H9 (cell line): Measurements from ENCODE around the gene FBXL13. TPM values are rescaled to one million over a fixed set of nuclear protein-coding genes. Genes with fewer than 3 reads are reported as not detected.

Source experiments
- DNase-seq: peaks from one replicate; pipeline ENCODE4 v3.0.0-alpha.2; 2017
- H2AFZ ChIP-seq: one replicate; pipeline ENCODE4 v1.6.1; 2013; ENCODE audit warnings: mild to moderate bottlenecking, low read length, control low read depth, moderate library complexity
- H2AK5ac ChIP-seq: 2 replicates; pipeline ENCODE4 v1.6.1; 2013; ENCODE audit warnings: low read length, control low read depth, mixed read lengths; ENCODE audit not compliant: insufficient read length
- H2BK120ac ChIP-seq: one replicate; pipeline ENCODE4 v1.6.1; 2013; ENCODE audit warnings: low read depth, mild to moderate bottlenecking, low read length, control low read depth, inconsistent platforms; ENCODE audit not compliant: poor library complexity, severe bottlenecking
- H2BK12ac ChIP-seq: 2 replicates; pipeline ENCODE4 v1.6.1; 2013; ENCODE audit warnings: low read length, control low read depth, mixed read lengths, low read depth; ENCODE audit not compliant: insufficient read length
- H2BK15ac ChIP-seq: 2 replicates; pipeline ENCODE4 v1.6.1; 2013; ENCODE audit warnings: low read depth, low read length, control low read depth
- H2BK20ac ChIP-seq: one replicate; pipeline ENCODE4 v1.6.1; 2013; ENCODE audit warnings: low read depth, mild to moderate bottlenecking, low read length, control low read depth, inconsistent platforms; ENCODE audit not compliant: poor library complexity, severe bottlenecking
- H2BK5ac ChIP-seq: 2 replicates; pipeline ENCODE4 v1.6.1; 2013; ENCODE audit warnings: low read length, control low read depth, mixed read lengths; ENCODE audit not compliant: insufficient read length
- H3K14ac ChIP-seq: 2 replicates; pipeline ENCODE4 v1.6.1; 2013; ENCODE audit warnings: low read length, control low read depth; ENCODE audit not compliant: insufficient read depth
- H3K18ac ChIP-seq: 2 replicates; pipeline ENCODE4 v1.6.1; 2013; ENCODE audit warnings: low read depth, mild to moderate bottlenecking, mixed read lengths, low read length, control low read depth; ENCODE audit not compliant: insufficient read length
- H3K23ac ChIP-seq: 2 replicates; pipeline ENCODE4 v1.6.1; 2013; ENCODE audit warnings: low read length, control low read depth, mixed read lengths, low read depth; ENCODE audit not compliant: insufficient read length
- H3K23me2 ChIP-seq: 2 replicates; pipeline ENCODE4 v1.6.1; 2013; ENCODE audit warnings: low read depth, mild to moderate bottlenecking, mixed read lengths, low read length, control low read depth; ENCODE audit not compliant: insufficient read length, poor library complexity, severe bottlenecking
- H3K27ac ChIP-seq: 2 replicates; pipeline ENCODE4 v1.5.1; 2013; ENCODE audit warnings: low read length, control low read depth, mixed read lengths, low read depth; ENCODE audit not compliant: insufficient read length
- H3K27me3 ChIP-seq: 2 replicates; pipeline ENCODE4 v1.6.1; 2013; ENCODE audit warnings: low read length, control low read depth, inconsistent platforms; ENCODE audit not compliant: insufficient read depth
- H3K4ac ChIP-seq: 2 replicates; pipeline ENCODE4 v1.6.1; 2013; ENCODE audit warnings: low read depth, mild to moderate bottlenecking, control low read depth, inconsistent platforms, low read length, moderate library complexity
- H3K4me1 ChIP-seq: 2 replicates; pipeline ENCODE4 v1.6.1; 2013; ENCODE audit warnings: low read length, control low read depth, inconsistent platforms; ENCODE audit not compliant: insufficient read depth
- H3K4me2 ChIP-seq: 2 replicates; pipeline ENCODE4 v1.6.1; 2013; ENCODE audit warnings: low read length, control low read depth, mixed read lengths; ENCODE audit not compliant: insufficient read length, insufficient read depth
- H3K56ac ChIP-seq: 2 replicates; pipeline ENCODE4 v1.6.1; 2013; ENCODE audit warnings: low read depth, mild to moderate bottlenecking, mixed read lengths, low read length, control low read depth; ENCODE audit not compliant: insufficient read length
- H3K79me1 ChIP-seq: 2 replicates; pipeline ENCODE4 v1.6.1; 2013; ENCODE audit warnings: low read depth, mild to moderate bottlenecking, moderate library complexity, low read length, control low read depth, inconsistent platforms; ENCODE audit not compliant: insufficient read depth, poor library complexity, severe bottlenecking
- H3K79me2 ChIP-seq: 2 replicates; pipeline ENCODE4 v1.6.1; 2013; ENCODE audit warnings: low read length, control low read depth, inconsistent platforms; ENCODE audit not compliant: insufficient read depth
- H3K9ac ChIP-seq: 2 replicates; pipeline ENCODE4 v1.6.1; 2013; ENCODE audit warnings: low read length, control low read depth, mixed read lengths; ENCODE audit not compliant: insufficient read length; ENCODE audit errors: extremely low read depth
- H3K9me3 ChIP-seq: one replicate; pipeline ENCODE4 v1.6.1; 2013; ENCODE audit warnings: low read depth, low read length, inconsistent platforms; ENCODE audit not compliant: control insufficient read depth
- H3T11ph ChIP-seq: one replicate; pipeline ENCODE4 v1.6.1; 2013; ENCODE audit warnings: mild to moderate bottlenecking, low read length, control low read depth, inconsistent platforms
- H4K20me1 ChIP-seq: one replicate; pipeline ENCODE4 v1.6.1; 2013; ENCODE audit not compliant: control insufficient read depth, insufficient read length, insufficient read depth
- H4K5ac ChIP-seq: 2 replicates; pipeline ENCODE4 v1.6.1; 2013; ENCODE audit warnings: low read depth, mild to moderate bottlenecking, mixed read lengths, low read length, control low read depth; ENCODE audit not compliant: insufficient read length
- H4K8ac ChIP-seq: replicated peaks from 2 replicates; pipeline ENCODE4 v1.6.1; 2013; ENCODE audit warnings: low read length, control low read depth, mixed read lengths, low read depth; ENCODE audit not compliant: insufficient read length
- H4K91ac ChIP-seq: 2 replicates; pipeline ENCODE4 v1.6.1; 2013; ENCODE audit warnings: low read depth, mild to moderate bottlenecking, moderate library complexity, mixed read lengths, low read length, control low read depth; ENCODE audit not compliant: insufficient read length
- H3K27ac Mint-ChIP-seq, 3 experiments: 2 replicates in 2 of 3; 3 replicates in 1 of 3; pipeline ENCODE4 v1.8.0; 2020 to 2021; ENCODE audit warnings: mixed read lengths in 3 of 3, mild to moderate bottlenecking in 1 of 3, moderate library complexity in 1 of 3
- H3K27me3 Mint-ChIP-seq: 2 replicates; pipeline ENCODE4 v1.8.0; 2021; ENCODE audit warnings: low read depth, mild to moderate bottlenecking, moderate library complexity, mixed read lengths
- H3K36me3 Mint-ChIP-seq, 3 experiments: 2 replicates in 2 of 3; 3 replicates in 1 of 3; pipeline ENCODE4 v1.8.0; 2020 to 2021; ENCODE audit warnings: low read depth in 3 of 3, mixed read lengths in 3 of 3; ENCODE audit not compliant: insufficient read depth in 1 of 3
- H3K4me1 Mint-ChIP-seq, 2 experiments: 2 replicates each; pipeline ENCODE4 v1.8.0; 2020; ENCODE audit warnings: mixed read lengths in 2 of 2
- H3K4me3 Mint-ChIP-seq, 2 experiments: 2 replicates in 1 of 2; 3 replicates in 1 of 2; pipeline ENCODE4 v1.8.0; 2020 to 2021; ENCODE audit warnings: mild to moderate bottlenecking in 2 of 2, mixed read lengths in 2 of 2, moderate library complexity in 1 of 2
- H3K9me3 Mint-ChIP-seq, 2 experiments: 2 replicates in 1 of 2; 3 replicates in 1 of 2; pipeline ENCODE4 v1.8.0; 2020; ENCODE audit warnings: mild to moderate bottlenecking in 2 of 2, mixed read lengths in 2 of 2, moderate library complexity in 1 of 2
- CTCF ChIP-seq: fragments of 200-600 bp; sonication (generic); conservative IDR thresholded peaks from 3 replicates; pipeline ENCODE4 v1.8.0; 2021; ENCODE audit warnings: antibody characterized with exemption, mild to moderate bottlenecking
- WGBS: extraction: QIAGEN DNeasy Blood & Tissue Kit; methylation state at CpG from one replicate; pipeline ENCODE4 v1.1.7; 2013; ENCODE audit warnings: missing lambda C conversion rate, low lambda C conversion rate, mixed read lengths; ENCODE audit not compliant: insufficient read length; ENCODE audit errors: extremely low coverage; 5-methylcytosine and 5-hydroxymethylcytosine counted together
- total RNA-seq: library from RNA; stranded (reverse); gene quantifications from 2 replicates; pipeline ENCODE4 v1.2.1, GENCODE V29; 2021

Gene FBXL13
- total RNA-seq, 1 experiment from 2014 or later: 4.4 TPM

DNA sequence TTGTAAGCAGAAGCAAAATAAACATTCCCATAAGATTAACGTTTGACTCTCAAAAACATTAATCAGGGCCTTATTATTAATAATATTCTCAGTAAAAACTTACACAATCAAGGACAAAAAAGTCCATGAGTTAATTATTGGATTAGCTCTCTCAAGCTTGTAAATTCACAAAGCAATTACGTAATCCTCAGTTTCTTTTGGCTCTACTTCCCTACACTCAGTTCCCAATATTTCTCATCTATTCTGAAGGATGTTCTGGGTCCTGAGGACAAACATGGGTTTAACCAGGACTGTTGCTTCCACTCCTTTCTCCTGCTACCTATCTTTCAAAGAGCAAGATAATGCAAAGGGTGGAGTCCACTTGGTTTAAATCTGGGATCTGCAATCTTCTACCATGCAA, 15.1 kb downstream of the FBXL13 start:
- Histone ChIP-seq H3K18ac (no peak overlapping the region), H3K79me1 (no peaks in the 10 kb centered on the region), H4K5ac (no peak overlapping the region), H2BK15ac (no peak overlapping the region), H4K20me1 (no peaks in the 10 kb centered on the region), H3K79me2 (no peaks in the 10 kb centered on the region), H2BK5ac (no peak overlapping the region), H2BK120ac (no peak overlapping the region), H3K56ac (no peak overlapping the region), H3K9ac (no peak overlapping the region), H3K9me3 (no peaks in the 10 kb centered on the region), H3K23ac (no peak overlapping the region), H3K4ac (no peak overlapping the region), H3K23me2 (no peaks in the 10 kb centered on the region), H4K91ac (no peak overlapping the region), H4K8ac (no peak overlapping the region), H3T11ph (no peak overlapping the region), H2AK5ac (no peak overlapping the region), H3K27me3 (no peaks in the 10 kb centered on the region), H3K27ac (no peak overlapping the region), H2BK20ac (no peak overlapping the region), H2BK12ac (no peak overlapping the region), H2AFZ (no peak overlapping the region), H3K4me1 (no peaks in the 10 kb centered on the region), H3K4me2 (no peak overlapping the region), H3K14ac (no peak overlapping the region)
- Mint-ChIP-seq H3K4me1 (peaks cover 4 to 5% of the 10 kb centered on the region in 2 experiments; a peak in 2 of 4 replicates), H3K36me3 (peaks cover 2 to 5% (median 2%) of the 10 kb centered on the region in 3 experiments; a peak in 5 of 7 replicates), H3K4me3 (no peak overlapping the region), H3K9me3 (peaks cover 0 to under 1% of the 10 kb centered on the region in 2 experiments; a peak in 1 of 5 replicates), H3K27me3 (no peaks in the 10 kb centered on the region), H3K27ac (no peak overlapping the region)
- no CpG with 5 or more reads among the region's 2 CpGs for WGBS
- no peak for DNase-seq
- no peak for TF ChIP-seq CTCF
